ENCODE measurements around the gene ALPK1.

The ALPK1 gene

GRCh38 chr4:112448306-112449132 is 151.3 kb downstream of the ALPK1 start:
- H3K27ac ChIP-seq = no peak overlapping the region

GRCh38 chr4:112449708-112450107 is 152.5 kb downstream of the ALPK1 start:
- TF ChIP-seq ZFX (IDR thresholded peaks at IDR 0.05) (no peak), CTCF (conservative IDR thresholded peaks at IDR 0.05) (no peak)
- H3K27ac ChIP-seq = no peak overlapping the region

More at GRCh38 chr4:112448306-112449132, 151.3 kb downstream of the ALPK1 start:
- TF ChIP-seq CTCF (conservative IDR thresholded peaks at IDR 0.05) (no peak), ZFX (IDR thresholded peaks at IDR 0.05) (no peak)

- no peak overlapping the region for H3K27ac ChIP-seq
- TF ChIP-seq CTCF (conservative IDR thresholded peaks at IDR 0.05) (no peak), ZFX (IDR thresholded peaks at IDR 0.05) (no peak)
These were observed 153.9 kb downstream of the ALPK1 start for GRCh38 chr4:112451104-112451503.

- TF ChIP-seq CTCF (conservative IDR thresholded peaks at IDR 0.05) (no peak), ZFX (IDR thresholded peaks at IDR 0.05) (no peak)
These were observed 154.7 kb downstream of the ALPK1 start for GRCh38 chr4:112451831-112452230.

GRCh38 chr4:112453321-112453720 is 156.2 kb downstream of the ALPK1 start:
- H3K27ac ChIP-seq = no peak overlapping the region
- TF ChIP-seq CTCF (conservative IDR thresholded peaks at IDR 0.05) (no peak), ZFX (IDR thresholded peaks at IDR 0.05) (no peak)

More at GRCh38 chr4:112451831-112452230, 154.7 kb downstream of the ALPK1 start:
- no peak overlapping the region for H3K27ac ChIP-seq

GRCh38 chr4:112472318-112472717 is 175.1 kb downstream of the ALPK1 start:
- H3K27ac ChIP-seq = no peak overlapping the region
- no peak for TF ChIP-seq CTCF (conservative IDR thresholded peaks at IDR 0.05)
- no peak for TF ChIP-seq ZFX (IDR thresholded peaks at IDR 0.05)

GRCh38 chr4:112473985-112474384 is 176.8 kb downstream of the ALPK1 start:
- H3K27ac ChIP-seq = no peak overlapping the region
- TF ChIP-seq ZFX (IDR thresholded peaks at IDR 0.05) (no peak), CTCF (conservative IDR thresholded peaks at IDR 0.05) (no peak)

Data from C4-2B (cell line).